Dendritic cell treated with granulocyte-macrophage colony-stimulating factor and Interleukin-4, amounts not matched to agents 40 ng/mL and 50 ng/mL, for 4 days (primary cell): Measurements from ENCODE around the gene B4GALT3.
A peak's percentile ranks its signal among the peaks of the same experiment; 100 is the strongest.

Experiments
- H3K27ac Mint-ChIP-seq: one replicate; pipeline ENCODE4 v1.8.0; 2022; ENCODE audit warnings: mild to moderate bottlenecking, mixed read lengths
- H3K27me3 Mint-ChIP-seq: one replicate; pipeline ENCODE4 v1.8.0; 2022; ENCODE audit warnings: mild to moderate bottlenecking, mixed read lengths
- H3K36me3 Mint-ChIP-seq: one replicate; pipeline ENCODE4 v1.8.0; 2022; ENCODE audit warnings: low read depth, mixed read lengths
- H3K4me1 Mint-ChIP-seq: one replicate; pipeline ENCODE4 v1.8.0; 2022; ENCODE audit warnings: low read depth, mixed read lengths
- H3K4me3 Mint-ChIP-seq: one replicate; pipeline ENCODE4 v1.8.0; 2022; ENCODE audit warnings: mild to moderate bottlenecking, moderate library complexity, mixed read lengths
- H3K9me3 Mint-ChIP-seq: one replicate; pipeline ENCODE4 v1.8.0; 2022; ENCODE audit warnings: mixed read lengths
- intact Hi-C: fragments of 100-400 bp; cut with micrococcal nuclease; formaldehyde crosslinking; loops from one replicate; pipeline ENCODE4 v1.15.0; 2022

Gene B4GALT3

DNA sequence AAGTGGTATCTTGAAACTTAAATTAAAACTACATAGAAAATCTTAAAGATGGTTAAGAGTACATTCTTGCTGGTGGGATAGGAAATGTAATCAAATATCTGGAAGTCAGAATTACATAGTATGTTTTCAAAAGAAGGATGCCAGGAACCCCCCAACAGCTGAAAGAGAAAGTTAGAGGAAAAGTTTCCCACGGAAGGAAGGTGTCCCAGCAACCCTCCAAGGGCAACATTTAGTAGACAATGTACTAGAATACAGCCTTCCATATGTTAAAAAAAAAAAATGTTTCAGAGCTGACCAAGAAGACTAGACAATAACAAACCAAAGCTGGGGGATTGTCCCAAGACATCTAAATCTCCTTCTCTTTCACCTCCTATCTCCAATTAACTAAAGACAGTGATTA, 47.0 kb downstream of the B4GALT3 start:
- peaks cover 65% of the 10 kb centered on the region for H3K36me3 Mint-ChIP-seq
- no peak overlapping the region for H3K4me3 Mint-ChIP-seq
- peaks cover 69% of the 10 kb centered on the region for H3K4me1 Mint-ChIP-seq
- H3K27me3 Mint-ChIP-seq = no peaks in the 10 kb centered on the region
- intact Hi-C loops = loop anchor here (10.0 kb wide), 1 partner anchor 85 kb away; the partner anchor contains the start of gene USF1
- no peaks in the 10 kb centered on the region for H3K9me3 Mint-ChIP-seq
- no peak overlapping the region for H3K27ac Mint-ChIP-seq

DNA sequence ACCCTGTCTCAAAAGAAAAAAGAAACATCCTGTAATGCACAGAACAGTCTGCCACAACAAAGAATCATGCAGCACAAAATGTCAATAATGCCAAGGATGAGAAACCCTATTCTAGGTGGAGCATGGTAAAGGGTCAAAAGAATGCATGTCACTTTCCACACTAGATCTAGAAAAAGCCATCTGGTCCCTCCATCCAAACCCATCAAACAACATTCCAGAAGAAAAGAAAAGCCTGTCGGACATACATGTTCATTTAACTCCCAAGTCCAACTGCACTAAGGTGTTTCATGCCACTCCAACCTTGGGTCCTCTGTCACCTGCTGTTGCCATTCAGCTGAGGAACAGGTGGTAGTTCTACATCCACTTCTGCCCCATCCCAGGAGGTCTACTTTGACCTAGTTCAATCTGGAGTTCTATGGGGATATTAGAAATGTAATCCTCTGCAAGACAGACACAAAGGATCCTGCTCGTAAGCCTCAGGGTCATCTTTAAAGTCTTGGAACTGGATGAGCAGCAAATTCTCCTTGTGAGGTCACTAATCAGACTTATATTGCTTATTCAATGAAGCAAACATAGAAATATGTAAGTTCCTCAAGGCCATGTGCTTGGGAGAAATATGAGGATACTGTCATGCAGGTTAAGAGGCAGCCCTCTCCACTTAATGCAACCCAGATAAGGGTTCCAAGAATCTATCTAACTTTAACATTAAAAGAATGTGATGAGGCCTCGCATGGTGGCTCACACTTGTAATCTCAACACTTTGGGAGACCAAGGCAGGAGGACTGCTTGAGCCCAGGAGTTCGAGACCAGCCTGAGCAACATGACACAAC, 48.5 kb downstream of the B4GALT3 start:
- H3K27me3 Mint-ChIP-seq = no peaks in the 10 kb centered on the region
- H3K27ac Mint-ChIP-seq = no peak overlapping the region
- intact Hi-C loops = no loop called here
- H3K4me1 Mint-ChIP-seq = peaks cover 73% of the 10 kb centered on the region
- H3K9me3 Mint-ChIP-seq = no peaks in the 10 kb centered on the region
- no peak overlapping the region for H3K4me3 Mint-ChIP-seq
- H3K36me3 Mint-ChIP-seq = peaks cover 73% of the 10 kb centered on the region

GRCh38 chr1:161127649-161128048, 49.7 kb downstream of the B4GALT3 start:
- H3K4me1 Mint-ChIP-seq = peaks cover 84% of the 10 kb centered on the region
- no peaks in the 10 kb centered on the region for H3K27me3 Mint-ChIP-seq
- H3K27ac Mint-ChIP-seq = peak overlapping the region; percentile 64
- no peaks in the 10 kb centered on the region for H3K9me3 Mint-ChIP-seq
- H3K36me3 Mint-ChIP-seq = peaks cover 85% of the 10 kb centered on the region
- no peak overlapping the region for H3K4me3 Mint-ChIP-seq
- intact Hi-C loops = no loop called here

DNA sequence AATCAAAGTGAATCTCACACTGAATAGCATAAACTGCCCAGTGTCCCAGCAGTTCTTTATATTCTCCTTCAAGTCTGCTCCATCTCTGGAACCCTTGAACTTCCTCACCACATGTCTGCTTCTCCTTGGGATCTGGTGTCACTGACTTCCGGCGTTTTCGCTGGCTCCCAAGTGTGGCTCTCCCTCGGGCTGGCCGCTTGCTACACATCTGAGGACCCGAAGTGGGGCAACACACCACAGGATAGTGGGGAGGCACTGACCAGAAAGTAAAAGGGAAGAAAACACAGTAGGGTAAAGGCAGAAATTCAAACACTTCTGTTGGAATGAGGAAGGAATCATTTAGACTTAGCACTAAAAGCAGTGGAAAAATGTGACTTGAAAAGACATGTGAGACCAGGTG, 54.3 kb downstream of the B4GALT3 start:
- H3K4me1 Mint-ChIP-seq = peaks cover 88% of the 10 kb centered on the region
- H3K4me3 Mint-ChIP-seq = no peak overlapping the region
- no peaks in the 10 kb centered on the region for H3K27me3 Mint-ChIP-seq
- intact Hi-C loops = no loop called here
- peak overlapping the region; percentile 63 for H3K27ac Mint-ChIP-seq
- H3K36me3 Mint-ChIP-seq = peaks cover 95% of the 10 kb centered on the region
- no peaks in the 10 kb centered on the region for H3K9me3 Mint-ChIP-seq

GRCh38 chr1:161121834-161122233, 55.5 kb downstream of the B4GALT3 start:
- no peaks in the 10 kb centered on the region for H3K9me3 Mint-ChIP-seq
- H3K27ac Mint-ChIP-seq = peak overlapping the region; percentile 79
- no peaks in the 10 kb centered on the region for H3K27me3 Mint-ChIP-seq
- no peak overlapping the region for H3K4me3 Mint-ChIP-seq
- intact Hi-C loops = no loop called here
- peaks cover 80% of the 10 kb centered on the region for H3K4me1 Mint-ChIP-seq
- H3K36me3 Mint-ChIP-seq = peaks cover 89% of the 10 kb centered on the region
